Measurements from ENCODE around the gene IGDCC3. TPM values are rescaled to one million over a fixed set of nuclear protein-coding genes. Genes with fewer than 3 reads are reported as not detected.
A peak's percentile ranks its signal among the peaks of the same experiment; 100 is the strongest.

The IGDCC3 gene
- not detected for total RNA-seq

GRCh38 chr15:65377976-65378366, at the start of gene IGDCC3:
Gene IGDCC3, minus strand, starts transcription at chr15:65378002. Its CDS starts 214 bp downstream, at chr15:65377788.
- no peaks in the 10 kb centered on the region for H3K9me3 ChIP-seq
- no peak for TF ChIP-seq CTCF (IDR thresholded peaks at IDR 0.05 in 4 of 5, conservative IDR thresholded peaks at IDR 0.05 in 1 of 5)
- no peak for TF ChIP-seq POLR2A (IDR thresholded peaks at IDR 0.05)
- DNase-seq, result no peak
- H3K4me3 ChIP-seq, result peak within 1 kb of the TSS; percentile 58 to 72 (median 64)
- peaks cover 8 to 15% of the 10 kb centered on the region in 2 donors for H3K4me1 ChIP-seq
- in situ Hi-C loops (cut with MboI; ENCODE audit: low sequenced_read_pairs in 4 of 4) (no loop called here), intact Hi-C loops (cut with DNase I; ENCODE audit: low total_unique reads) (no loop called here)
- H3K27me3 ChIP-seq, result peaks cover 8 to 25% (median 22%) of the 10 kb centered on the region in 3 donors
- H3K36me3 ChIP-seq, result no peaks in the 10 kb centered on the region
- H3K27ac ChIP-seq, result no peak within 1 kb of the TSS
- ATAC-seq, result no peak

- intact Hi-C loops (cut with DNase I; ENCODE audit: low total_unique reads), result no loop called here
- no peak for ATAC-seq
- no peak for DNase-seq
- H3K9me3 ChIP-seq, result no peaks in the 10 kb centered on the region
- no peaks in the 10 kb centered on the region for H3K27me3 ChIP-seq
- in situ Hi-C loops (cut with MboI; ENCODE audit: low sequenced_read_pairs in 4 of 4), result no loop called here
- H3K4me3 ChIP-seq, result no peak overlapping the region
- H3K36me3 ChIP-seq, result no peaks in the 10 kb centered on the region
- no peak overlapping the region for H3K27ac ChIP-seq
- TF ChIP-seq CTCF (IDR thresholded peaks at IDR 0.05 in 4 of 5, conservative IDR thresholded peaks at IDR 0.05 in 1 of 5), result no peak
- TF ChIP-seq POLR2A (IDR thresholded peaks at IDR 0.05), result no peak
- peaks cover 7 to 10% of the 10 kb centered on the region in 2 donors for H3K4me1 ChIP-seq
Measured at GRCh38 chr15:65426216-65426853, 48.5 kb upstream of the IGDCC3 start.

- in situ Hi-C loops (cut with MboI; ENCODE audit: low sequenced_read_pairs in 4 of 4), result no loop called here
- TF ChIP-seq POLR2A (IDR thresholded peaks at IDR 0.05) (no peak), CTCF (IDR thresholded peaks at IDR 0.05 in 4 of 5, conservative IDR thresholded peaks at IDR 0.05 in 1 of 5) (no peak)
- ATAC-seq, result no peak
Measured at GRCh38 chr15:65424683-65425082, 46.9 kb upstream of the IGDCC3 start.

GRCh38 chr15:65423976-65424679, 46.3 kb upstream of the IGDCC3 start:
- peak in 1 of 2 donors; percentile 6 for DNase-seq
- intact Hi-C loops (cut with DNase I; ENCODE audit: low total_unique reads), result no loop called here
- Histone ChIP-seq H3K9me3 (no peaks in the 10 kb centered on the region), H3K27me3 (peaks cover 0 to 2% (median 0%) of the 10 kb centered on the region in 3 donors), H3K27ac (peak overlapping the region in 1 of 4 donors; percentile 76), H3K4me1 (peaks cover 15 to 22% of the 10 kb centered on the region in 2 donors), H3K4me3 (no peak overlapping the region), H3K36me3 (no peaks in the 10 kb centered on the region)
- in situ Hi-C loops (cut with MboI; ENCODE audit: low sequenced_read_pairs in 4 of 4), result no loop called here
- TF ChIP-seq POLR2A (IDR thresholded peaks at IDR 0.05), result no peak
- TF ChIP-seq CTCF (IDR thresholded peaks at IDR 0.05 in 4 of 5, conservative IDR thresholded peaks at IDR 0.05 in 1 of 5), result no peak
- ATAC-seq, result no peak

More at GRCh38 chr15:65424683-65425082, 46.9 kb upstream of the IGDCC3 start:
- Histone ChIP-seq H3K36me3 (no peaks in the 10 kb centered on the region), H3K9me3 (no peaks in the 10 kb centered on the region), H3K4me1 (peaks cover 15 to 22% of the 10 kb centered on the region in 2 donors), H3K27me3 (peaks cover 0 to 2% (median 0%) of the 10 kb centered on the region in 3 donors), H3K4me3 (no peak overlapping the region), H3K27ac (no peak overlapping the region)
- DNase-seq, result no peak
- intact Hi-C loops (cut with DNase I; ENCODE audit: low total_unique reads), result no loop called here

Data from gastrocnemius medialis (tissue), 4 donors.